ENCODE data around the gene GRIK1.
"Not testable (repeated sequence)": the region's sequence is repeated elsewhere in the genome, so short reads cannot be mapped to it uniquely, and the experiment has no call there.

The GRIK1 gene

DNA sequence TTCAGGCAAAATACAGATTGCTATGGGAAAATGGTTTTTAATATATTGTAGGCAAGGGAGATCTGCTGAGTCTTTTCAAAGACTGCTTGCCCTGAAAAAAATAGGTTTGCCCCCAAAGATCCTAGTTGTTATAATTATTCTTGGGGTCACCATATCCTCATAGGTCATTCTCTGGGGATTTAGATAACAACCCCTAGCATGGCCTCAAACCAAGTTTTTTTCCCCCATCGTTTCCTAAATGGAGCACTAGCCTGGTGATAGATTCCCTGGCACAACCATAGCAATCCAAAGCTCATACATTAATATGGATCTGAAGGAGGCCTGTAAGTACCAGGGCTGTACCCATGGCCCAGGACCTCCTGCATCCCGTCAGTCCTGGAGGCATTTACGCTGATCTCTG, 325.9 kb downstream of the GRIK1 start:
- Mint-ChIP-seq H3K27me3 (no peaks in the 10 kb centered on the region), H3K4me1 (ENCODE audit: low read depth) (no peaks in the 10 kb centered on the region), H3K27ac (no peak overlapping the region), H3K9me3 (ENCODE audit: low read depth) (no peaks in the 10 kb centered on the region), H3K4me3 (no peak overlapping the region), H3K36me3 (peaks cover 7% of the 10 kb centered on the region)

DNA sequence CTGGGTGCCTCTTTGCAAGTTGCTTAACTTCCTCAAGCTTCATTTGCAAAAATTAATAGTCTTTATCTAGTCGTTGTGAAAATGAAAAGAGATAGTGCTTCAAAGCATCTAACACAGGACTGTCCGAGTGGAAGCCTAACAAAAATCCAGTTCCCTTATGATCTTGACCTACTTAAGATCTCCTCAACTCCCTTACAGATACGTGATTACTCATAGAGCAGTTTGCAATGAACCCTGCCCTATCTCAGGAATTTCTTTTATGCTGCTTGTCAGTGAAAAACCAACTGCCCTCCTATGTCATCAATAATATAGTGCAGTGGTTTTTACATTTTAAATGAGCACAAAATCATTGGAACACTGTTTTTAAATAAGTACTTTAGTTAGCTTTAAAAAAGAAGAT, 326.8 kb downstream of the GRIK1 start:
- H3K36me3 Mint-ChIP-seq: peaks cover 5% of the 10 kb centered on the region
- H3K9me3 Mint-ChIP-seq (ENCODE audit: low read depth): no peaks in the 10 kb centered on the region
- H3K4me1 Mint-ChIP-seq (ENCODE audit: low read depth): no peaks in the 10 kb centered on the region
- no peaks in the 10 kb centered on the region for H3K27me3 Mint-ChIP-seq
- no peak overlapping the region for H3K4me3 Mint-ChIP-seq
- H3K27ac Mint-ChIP-seq: no peak overlapping the region

DNA sequence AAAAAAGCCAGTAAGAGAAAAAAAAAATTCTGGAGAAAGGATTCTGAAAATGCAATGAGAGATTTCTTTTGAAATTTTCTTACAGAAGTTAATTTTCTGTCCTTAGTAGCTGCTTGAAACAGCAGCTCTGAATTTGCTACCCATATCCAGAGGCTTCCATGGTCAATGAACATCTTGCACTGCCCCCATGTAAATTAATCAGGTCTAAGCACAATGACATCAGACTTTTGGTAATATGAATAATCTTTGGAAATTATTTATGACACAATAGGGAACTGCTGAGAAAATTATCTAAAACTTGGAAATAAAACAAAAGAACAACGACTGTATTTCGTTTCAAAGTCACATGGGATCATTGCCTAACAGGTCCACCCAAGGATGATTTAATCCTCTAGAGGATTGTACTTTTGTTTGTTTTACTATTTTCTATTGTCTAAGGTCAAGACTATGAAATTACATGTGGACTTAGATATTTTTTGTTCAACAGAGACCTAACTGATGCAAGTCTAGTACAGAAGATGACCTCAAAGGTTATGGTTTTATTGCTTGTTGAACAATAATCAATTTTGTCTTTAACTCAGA, 328.9 kb downstream of the GRIK1 start:
- Mint-ChIP-seq H3K27ac (no peak overlapping the region), H3K36me3 (peaks cover 2% of the 10 kb centered on the region), H3K4me3 (no peak overlapping the region), H3K9me3 (ENCODE audit: low read depth) (no peaks in the 10 kb centered on the region), H3K4me1 (ENCODE audit: low read depth) (no peaks in the 10 kb centered on the region), H3K27me3 (no peaks in the 10 kb centered on the region)

DNA sequence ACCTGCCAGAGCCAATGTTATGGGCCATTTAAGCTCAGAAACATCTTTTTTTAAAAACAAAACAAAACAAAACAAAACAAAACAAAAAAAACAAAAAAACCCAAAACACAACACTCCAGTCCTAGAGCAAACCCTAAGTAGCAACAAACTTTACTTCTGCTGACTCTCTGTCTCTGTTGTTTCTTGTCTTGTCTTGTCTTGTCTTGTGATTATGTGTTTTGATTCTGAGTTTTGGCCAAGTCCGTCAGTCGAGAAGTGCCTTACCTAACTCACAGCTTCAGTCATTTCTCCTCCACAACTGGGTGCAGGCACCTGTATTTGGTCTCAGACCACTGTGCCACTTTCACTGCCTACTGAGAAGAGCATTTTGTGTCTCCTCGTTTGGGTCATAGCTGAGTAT, 333.2 kb downstream of the GRIK1 start:
- no peaks in the 10 kb centered on the region for H3K9me3 Mint-ChIP-seq (ENCODE audit: low read depth)
- no peaks in the 10 kb centered on the region for H3K4me1 Mint-ChIP-seq (ENCODE audit: low read depth)
- no peaks in the 10 kb centered on the region for H3K27me3 Mint-ChIP-seq
- no peak overlapping the region for H3K27ac Mint-ChIP-seq
- no peak overlapping the region for H3K4me3 Mint-ChIP-seq
- H3K36me3 Mint-ChIP-seq: peaks cover 4% of the 10 kb centered on the region

DNA sequence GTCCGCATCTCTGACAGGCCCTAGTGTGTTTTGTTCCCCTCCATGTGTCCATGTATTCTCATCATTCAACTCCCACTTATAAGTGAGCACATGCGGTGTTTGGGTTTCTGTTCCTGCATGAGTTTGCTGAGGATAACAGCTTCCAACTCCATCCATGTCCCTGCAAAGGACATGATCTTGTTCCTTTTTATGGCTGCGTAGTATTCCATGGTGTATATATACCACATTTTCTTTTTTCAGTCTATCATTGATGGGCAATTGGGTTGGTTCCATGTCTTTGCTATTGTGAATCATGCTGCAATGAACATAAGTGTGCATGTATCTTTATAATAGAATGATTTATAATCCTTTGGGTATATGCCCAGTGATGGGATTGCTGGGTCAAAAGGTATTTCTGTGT, 334.6 kb downstream of the GRIK1 start:
- H3K27me3 Mint-ChIP-seq; H3K9me3 Mint-ChIP-seq (ENCODE audit: low read depth); H3K27ac Mint-ChIP-seq; H3K4me1 Mint-ChIP-seq (ENCODE audit: low read depth); H3K4me3 Mint-ChIP-seq; H3K36me3 Mint-ChIP-seq: not testable (repeated sequence)

DNA sequence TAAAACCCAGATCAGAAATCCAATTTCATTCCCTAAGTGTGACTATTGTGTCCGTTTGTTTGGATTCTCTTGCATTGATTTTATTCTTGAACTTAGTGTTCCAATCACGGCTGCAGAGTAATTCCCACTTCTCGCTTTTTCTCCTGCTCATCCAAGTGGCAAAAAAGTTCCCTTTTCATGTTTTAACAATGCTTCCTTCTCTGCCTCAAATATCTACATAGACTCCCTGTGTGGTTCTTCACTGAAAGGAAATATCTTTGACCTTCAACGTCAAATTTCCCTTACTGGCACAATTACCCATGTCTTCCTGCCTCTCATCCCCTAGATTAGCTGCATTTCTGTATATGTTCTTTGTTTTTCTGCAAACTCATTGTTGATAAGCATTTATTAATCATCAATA, 335.7 kb downstream of the GRIK1 start:
- Mint-ChIP-seq H3K4me3 (no peak overlapping the region), H3K27me3 (no peaks in the 10 kb centered on the region), H3K36me3 (peaks cover 5% of the 10 kb centered on the region), H3K27ac (no peak overlapping the region), H3K9me3 (ENCODE audit: low read depth) (no peaks in the 10 kb centered on the region), H3K4me1 (ENCODE audit: low read depth) (no peaks in the 10 kb centered on the region)

DNA sequence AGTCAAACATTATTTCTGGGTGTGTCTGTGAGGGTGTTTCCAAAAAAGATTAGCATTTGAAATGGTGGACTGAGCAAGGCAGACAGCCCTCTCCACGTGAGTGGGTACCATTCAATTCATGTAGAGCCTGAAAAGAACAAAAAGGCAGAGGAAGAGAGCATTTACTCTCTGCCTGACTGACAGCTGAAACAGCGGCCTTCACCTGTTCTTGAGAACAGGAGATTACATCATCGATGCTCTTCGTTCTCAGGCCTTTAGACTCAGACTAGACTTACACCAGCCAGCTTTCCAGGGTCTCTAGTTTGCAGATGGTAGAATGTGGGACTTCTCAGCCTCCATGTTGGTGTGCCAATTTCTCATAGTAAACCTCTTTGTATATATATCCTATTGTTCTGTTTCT, 338.7 kb downstream of the GRIK1 start:
- no peak overlapping the region for H3K27ac Mint-ChIP-seq
- H3K4me3 Mint-ChIP-seq: no peak overlapping the region
- H3K4me1 Mint-ChIP-seq (ENCODE audit: low read depth): no peaks in the 10 kb centered on the region
- no peaks in the 10 kb centered on the region for H3K27me3 Mint-ChIP-seq
- no peaks in the 10 kb centered on the region for H3K9me3 Mint-ChIP-seq (ENCODE audit: low read depth)
- peaks cover 11% of the 10 kb centered on the region for H3K36me3 Mint-ChIP-seq

DNA sequence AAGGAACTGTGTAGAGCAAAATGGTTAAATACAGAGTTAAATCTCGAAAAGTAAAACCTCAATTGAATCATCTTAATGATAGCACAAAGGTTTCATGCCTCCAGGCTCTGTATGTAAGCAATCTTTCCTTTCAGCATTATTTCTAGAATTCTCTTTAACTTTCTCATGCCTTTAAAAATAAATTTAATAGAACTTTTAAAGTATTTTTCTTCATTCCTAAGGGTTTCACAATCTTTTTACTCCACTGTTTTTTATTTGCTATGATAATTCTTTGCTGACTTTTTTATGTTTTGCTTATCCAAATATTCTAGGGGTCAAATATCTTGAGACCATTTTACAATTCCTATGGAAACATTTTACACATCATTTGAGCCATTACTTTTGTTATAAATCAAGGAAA, 353.1 kb downstream of the GRIK1 start:
- no peaks in the 10 kb centered on the region for H3K4me1 Mint-ChIP-seq (ENCODE audit: low read depth)
- H3K36me3 Mint-ChIP-seq: peaks cover 11% of the 10 kb centered on the region
- H3K27ac Mint-ChIP-seq: no peak overlapping the region
- H3K4me3 Mint-ChIP-seq: no peak overlapping the region
- H3K9me3 Mint-ChIP-seq (ENCODE audit: low read depth): no peaks in the 10 kb centered on the region
- H3K27me3 Mint-ChIP-seq: peaks cover 2% of the 10 kb centered on the region

DNA sequence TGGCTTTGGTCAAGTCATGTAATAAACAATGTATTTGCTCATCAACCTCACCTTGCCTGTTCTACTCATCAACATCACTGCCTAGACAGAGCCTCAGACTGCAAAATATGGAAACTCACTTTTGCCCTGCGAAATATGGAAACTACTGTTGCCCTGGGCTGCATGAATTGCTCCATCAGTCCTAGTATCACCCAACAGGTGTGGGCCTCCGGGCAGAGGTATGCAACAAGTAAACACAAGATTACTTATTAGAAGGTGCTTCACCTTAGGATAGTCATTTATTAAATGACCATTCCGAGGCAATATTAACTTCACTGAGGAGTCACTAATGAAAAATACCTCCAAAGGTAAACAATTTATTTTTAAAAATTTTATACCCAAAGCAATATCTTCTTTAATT, 354.3 kb downstream of the GRIK1 start:
- Mint-ChIP-seq H3K36me3 (peaks cover 11% of the 10 kb centered on the region), H3K9me3 (ENCODE audit: low read depth) (no peaks in the 10 kb centered on the region), H3K27ac (no peak overlapping the region), H3K4me1 (ENCODE audit: low read depth) (no peaks in the 10 kb centered on the region), H3K4me3 (no peak overlapping the region), H3K27me3 (peaks cover 2% of the 10 kb centered on the region)

DNA sequence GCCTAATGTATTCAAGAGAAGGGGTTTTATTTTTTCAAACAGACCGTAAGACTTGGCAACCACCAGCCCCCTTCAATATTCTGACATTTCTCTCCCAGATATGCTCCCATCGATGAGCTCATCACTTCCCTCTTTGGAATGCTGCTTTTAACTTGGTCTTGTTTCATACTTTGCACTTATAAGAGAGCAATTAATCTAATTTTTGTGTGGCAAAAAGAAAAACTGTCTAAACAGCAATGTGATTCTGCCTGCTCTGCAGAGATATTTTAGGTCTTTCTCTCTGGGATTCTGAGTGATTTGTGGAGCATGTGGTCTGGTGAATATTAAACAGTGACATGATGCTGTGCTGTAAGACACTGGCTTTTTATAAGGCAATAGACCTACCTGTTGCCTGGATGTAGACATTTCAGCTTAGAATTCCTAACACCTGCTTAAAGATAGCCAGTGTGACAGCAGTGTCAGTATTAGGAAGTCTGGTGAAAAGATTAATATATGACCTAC, 356.3 kb downstream of the GRIK1 start:
- H3K36me3 Mint-ChIP-seq: peaks cover 11% of the 10 kb centered on the region
- no peak overlapping the region for H3K27ac Mint-ChIP-seq
- no peaks in the 10 kb centered on the region for H3K27me3 Mint-ChIP-seq
- no peak overlapping the region for H3K4me3 Mint-ChIP-seq
- H3K9me3 Mint-ChIP-seq (ENCODE audit: low read depth): no peaks in the 10 kb centered on the region
- H3K4me1 Mint-ChIP-seq (ENCODE audit: low read depth): no peaks in the 10 kb centered on the region

DNA sequence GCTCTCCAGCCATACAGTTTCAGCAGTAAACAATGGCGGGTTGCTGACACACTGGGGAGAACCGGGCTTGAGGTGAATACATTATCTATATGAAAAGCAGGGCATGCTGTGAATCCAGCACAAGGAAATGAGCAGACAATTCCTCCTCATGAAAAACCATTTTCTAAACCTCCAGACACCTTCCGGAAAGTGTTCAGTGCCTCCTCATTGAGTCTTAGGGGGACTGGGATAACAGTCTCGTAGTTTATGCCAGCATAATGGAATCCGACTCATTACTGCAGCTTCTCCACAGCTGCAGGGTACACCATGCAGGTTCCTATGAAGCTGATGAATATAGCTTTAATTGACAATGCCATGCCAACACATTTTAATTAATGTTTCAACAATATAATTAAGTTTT, 356.9 kb downstream of the GRIK1 start:
- Mint-ChIP-seq H3K27me3 (no peaks in the 10 kb centered on the region), H3K4me1 (ENCODE audit: low read depth) (no peaks in the 10 kb centered on the region), H3K36me3 (peaks cover 11% of the 10 kb centered on the region), H3K4me3 (no peak overlapping the region), H3K27ac (no peak overlapping the region), H3K9me3 (ENCODE audit: low read depth) (no peaks in the 10 kb centered on the region)

DNA sequence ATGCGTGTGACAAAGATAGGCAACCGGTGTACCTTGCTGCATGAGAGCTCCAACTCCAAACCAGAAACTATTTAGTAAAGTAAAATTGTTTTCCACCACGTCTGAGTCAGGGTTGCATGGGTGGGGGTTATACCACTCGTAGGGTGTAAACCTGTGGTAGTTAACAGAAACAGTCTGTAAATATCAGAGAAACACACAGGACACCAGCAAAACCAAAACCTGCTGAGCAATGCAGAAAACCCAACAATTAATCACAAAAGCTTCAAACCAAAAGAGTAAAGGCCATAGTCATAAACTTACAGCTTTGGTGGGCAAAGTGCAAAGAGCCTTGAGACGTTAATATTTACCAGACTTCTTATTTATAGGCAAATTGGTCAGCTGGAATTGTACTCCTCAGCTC, 358.4 kb downstream of the GRIK1 start:
- H3K9me3 Mint-ChIP-seq (ENCODE audit: low read depth): no peaks in the 10 kb centered on the region
- peaks cover 11% of the 10 kb centered on the region for H3K36me3 Mint-ChIP-seq
- no peak overlapping the region for H3K4me3 Mint-ChIP-seq
- no peaks in the 10 kb centered on the region for H3K4me1 Mint-ChIP-seq (ENCODE audit: low read depth)
- H3K27ac Mint-ChIP-seq: no peak overlapping the region
- no peaks in the 10 kb centered on the region for H3K27me3 Mint-ChIP-seq

DNA sequence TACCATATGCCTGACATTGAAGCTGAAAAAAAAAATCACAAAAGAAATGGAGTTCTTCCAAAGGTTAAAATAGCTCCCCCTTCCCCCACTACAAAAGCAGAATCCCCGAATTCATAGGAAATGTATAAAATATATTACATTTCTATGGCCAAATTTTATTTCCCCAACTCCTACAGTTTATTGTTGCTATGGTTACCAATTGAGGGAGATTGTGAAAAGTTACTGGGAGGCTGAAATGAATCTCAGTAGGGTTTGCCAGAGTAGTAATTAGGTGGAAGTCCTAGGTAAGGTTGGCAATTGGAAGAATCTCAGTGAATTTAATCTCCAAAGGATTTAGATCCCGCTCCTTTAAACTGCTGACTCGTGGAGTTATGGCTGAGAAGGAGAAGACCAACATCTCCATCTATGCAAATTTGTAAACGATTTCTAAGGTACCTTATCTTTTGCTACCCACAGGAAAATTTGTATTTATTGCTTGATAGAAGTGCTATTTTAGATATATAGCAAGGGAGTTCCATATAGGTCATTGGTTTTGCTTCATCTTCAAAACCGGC, 359.0 kb downstream of the GRIK1 start:
- H3K27me3 Mint-ChIP-seq: no peaks in the 10 kb centered on the region
- H3K9me3 Mint-ChIP-seq (ENCODE audit: low read depth): no peaks in the 10 kb centered on the region
- no peak overlapping the region for H3K27ac Mint-ChIP-seq
- H3K4me1 Mint-ChIP-seq (ENCODE audit: low read depth): no peaks in the 10 kb centered on the region
- no peak overlapping the region for H3K4me3 Mint-ChIP-seq
- H3K36me3 Mint-ChIP-seq: peaks cover 11% of the 10 kb centered on the region

DNA sequence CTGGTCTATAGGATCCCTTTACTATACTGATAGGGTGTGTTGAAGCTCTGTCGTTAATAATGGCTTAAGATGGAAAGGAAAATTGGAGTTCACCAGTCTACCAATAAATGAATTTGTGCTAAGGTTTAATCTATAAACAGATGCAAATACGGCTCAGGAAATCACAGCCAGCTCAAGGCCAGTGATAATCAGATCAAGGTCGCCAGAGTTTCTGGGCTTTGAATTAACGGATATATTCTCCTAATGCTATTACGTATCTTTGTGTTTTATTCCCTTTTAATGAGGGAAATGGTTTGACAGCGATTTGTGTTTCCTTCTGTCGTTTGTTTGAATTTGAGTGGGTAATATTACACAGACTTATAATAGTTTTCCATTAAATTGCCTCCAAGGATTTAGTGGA, 361.5 kb downstream of the GRIK1 start:
- no peaks in the 10 kb centered on the region for H3K27me3 Mint-ChIP-seq
- no peak overlapping the region for H3K4me3 Mint-ChIP-seq
- H3K27ac Mint-ChIP-seq: no peak overlapping the region
- peaks cover 2% of the 10 kb centered on the region for H3K36me3 Mint-ChIP-seq
- no peaks in the 10 kb centered on the region for H3K4me1 Mint-ChIP-seq (ENCODE audit: low read depth)
- no peaks in the 10 kb centered on the region for H3K9me3 Mint-ChIP-seq (ENCODE audit: low read depth)

DNA sequence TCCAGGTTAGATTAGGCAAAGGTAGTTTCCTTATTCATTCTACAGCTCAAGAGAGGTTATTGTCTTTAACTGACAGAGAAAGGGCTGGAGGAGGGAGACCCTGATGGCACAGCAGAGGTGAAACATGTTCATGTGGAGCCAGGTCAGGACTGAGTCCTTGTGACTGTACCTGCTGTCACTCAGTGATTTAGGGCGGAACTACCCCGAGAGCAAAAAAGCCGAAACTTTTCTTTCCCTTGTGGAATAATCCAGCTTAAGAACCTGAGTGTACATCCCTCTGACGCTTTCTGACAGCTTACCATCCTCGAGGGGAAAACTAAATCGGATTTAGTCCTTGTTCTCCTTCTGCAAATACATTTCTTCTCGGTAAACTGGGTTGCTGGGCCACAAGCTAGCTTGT, 367.8 kb downstream of the GRIK1 start:
- Mint-ChIP-seq H3K4me3 (no peak overlapping the region), H3K36me3 (peaks cover 3% of the 10 kb centered on the region), H3K4me1 (ENCODE audit: low read depth) (peaks cover 3% of the 10 kb centered on the region), H3K27ac (no peak overlapping the region), H3K9me3 (ENCODE audit: low read depth) (no peaks in the 10 kb centered on the region), H3K27me3 (no peaks in the 10 kb centered on the region)

DNA sequence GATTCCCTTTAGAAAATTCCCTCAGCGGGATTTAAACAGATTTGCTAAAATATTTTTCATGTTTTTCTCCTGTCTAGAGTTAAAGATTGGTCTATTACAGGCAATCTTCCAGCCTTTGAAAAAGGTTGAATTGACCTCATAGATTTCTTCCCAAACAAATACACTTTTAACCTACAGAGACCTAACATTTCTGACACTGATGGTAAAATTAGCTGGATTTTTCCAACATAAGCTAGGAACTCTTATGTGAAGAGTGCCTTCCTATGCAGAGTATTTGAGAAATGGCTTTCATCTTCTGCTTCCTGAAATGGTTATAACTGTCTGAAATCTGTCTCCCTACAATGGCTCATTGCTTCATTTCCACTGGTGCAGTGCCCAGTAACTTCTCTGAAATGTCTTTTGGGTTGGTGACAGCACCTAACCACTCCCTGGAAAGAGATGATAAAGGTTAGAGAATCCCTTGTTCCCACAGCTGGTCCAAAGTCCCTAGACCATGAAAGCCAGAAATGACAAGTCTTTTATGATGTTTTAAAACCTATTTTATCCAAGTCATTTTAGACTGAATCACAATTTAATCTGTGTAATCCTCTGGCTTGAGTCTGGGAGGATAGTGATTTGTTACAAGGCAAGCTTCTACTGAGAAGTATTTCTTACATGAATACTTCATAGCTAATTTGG, 371.6 kb downstream of the GRIK1 start:
- Mint-ChIP-seq H3K27me3 (no peaks in the 10 kb centered on the region), H3K4me3 (no peak overlapping the region), H3K9me3 (ENCODE audit: low read depth) (no peaks in the 10 kb centered on the region), H3K27ac (no peak overlapping the region), H3K36me3 (peaks cover 3% of the 10 kb centered on the region), H3K4me1 (ENCODE audit: low read depth) (peaks cover 3% of the 10 kb centered on the region)

Data from activated naive CD8-positive, alpha-beta T cell (primary cell).